Measurements from ENCODE around the gene CHRM3. TPM values are rescaled to one million over a fixed set of nuclear protein-coding genes. Genes with fewer than 3 reads are reported as not detected.

CHRM3 gene
- total RNA-seq (0.28 and 1.6 TPM in 2 replicates), polyA plus RNA-seq (0.93 and 2.2 TPM in 2 replicates)

GRCh38 chr1:239386453-239387303, at the start of gene CHRM3:
CHRM3 (plus strand) TSS chr1:239386568; CDS start chr1:239907452, 520,884 bp downstream.
- Histone ChIP-seq H3K27ac (no peak within 1 kb of the TSS), H3K36me3 (no peaks in the 10 kb centered on the region), H3K27me3 (peaks cover 91% of the 10 kb centered on the region), H3K4me3 (peak within 1 kb of the TSS; percentile 27), H3K4me1 (ENCODE audit: low read depth) (no peaks in the 10 kb centered on the region), H3K9me3 (ENCODE audit: low read depth) (no peaks in the 10 kb centered on the region)
- TF ChIP-seq CTCF (IDR thresholded peaks at IDR 0.05; ENCODE audit: low read depth, low read length), result no peak
- peak; percentile 24 to 67 for DNase-seq (ENCODE audit: low read depth in 1 of 2, low spot score in 1 of 2)

DNA sequence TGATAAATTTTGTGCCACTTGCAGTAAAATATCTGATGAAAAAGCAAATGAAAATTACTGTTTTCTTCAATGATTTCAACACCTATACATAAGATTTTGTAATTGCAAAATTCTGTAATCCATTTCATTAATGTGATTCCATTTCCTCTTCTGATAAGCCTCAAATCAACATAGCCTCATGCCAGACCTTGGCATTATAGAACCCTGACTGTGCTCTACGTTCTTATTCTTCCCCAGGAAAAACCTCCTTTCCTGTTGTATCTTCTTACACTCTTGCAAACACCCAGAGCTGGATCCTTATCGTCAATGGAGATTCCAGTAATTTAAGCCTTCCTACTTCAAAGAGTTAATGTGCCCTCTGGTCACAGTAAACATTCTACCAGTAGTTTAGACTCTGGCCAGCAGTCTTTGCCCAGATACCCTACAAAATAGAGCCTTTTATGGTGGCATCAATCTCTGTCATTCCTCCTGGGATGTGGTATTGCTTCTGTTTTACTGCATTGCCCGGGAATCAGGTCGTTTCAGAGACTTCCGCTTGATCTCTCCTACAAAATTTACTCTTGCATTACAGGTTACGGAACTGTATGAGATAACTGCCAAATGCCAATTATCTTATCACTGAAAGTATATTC, 48.5 kb upstream of the CHRM3 start:
- Histone ChIP-seq H3K4me3 (no peak overlapping the region), H3K27me3 (no peaks in the 10 kb centered on the region), H3K27ac (no peak overlapping the region), H3K9me3 (ENCODE audit: low read depth) (no peaks in the 10 kb centered on the region), H3K4me1 (ENCODE audit: low read depth) (no peaks in the 10 kb centered on the region), H3K36me3 (no peaks in the 10 kb centered on the region)
- no peak for DNase-seq (ENCODE audit: low read depth in 1 of 2, low spot score in 1 of 2)
- TF ChIP-seq CTCF (IDR thresholded peaks at IDR 0.05; ENCODE audit: low read depth, low read length), result no peak

DNA sequence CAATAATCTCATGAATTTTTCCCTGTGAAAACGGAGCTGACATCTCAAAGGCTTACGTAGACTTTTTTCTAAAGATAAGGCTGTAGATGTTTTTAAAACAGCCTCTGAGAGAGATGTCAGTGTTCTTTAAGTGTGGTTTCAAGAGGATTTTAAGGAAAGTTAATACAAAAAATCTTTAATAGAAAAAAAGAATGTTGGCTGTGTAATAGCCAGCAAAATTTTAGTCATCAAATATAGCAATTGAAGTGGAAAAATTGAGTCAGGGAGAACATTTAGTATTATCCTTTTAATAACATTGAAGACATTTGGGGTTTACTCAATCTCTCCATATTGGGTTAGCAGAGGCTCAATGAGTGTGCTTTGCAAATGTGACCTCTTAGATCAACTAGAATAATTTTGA, 38.6 kb upstream of the CHRM3 start:
- Histone ChIP-seq H3K4me1 (ENCODE audit: low read depth) (no peaks in the 10 kb centered on the region), H3K4me3 (no peak overlapping the region), H3K27me3 (no peaks in the 10 kb centered on the region), H3K36me3 (no peaks in the 10 kb centered on the region), H3K9me3 (ENCODE audit: low read depth) (no peaks in the 10 kb centered on the region), H3K27ac (no peak overlapping the region)
- no peak for DNase-seq (ENCODE audit: low read depth in 1 of 2, low spot score in 1 of 2)
- no peak for TF ChIP-seq CTCF (IDR thresholded peaks at IDR 0.05; ENCODE audit: low read depth, low read length)

- H3K36me3 ChIP-seq, result no peaks in the 10 kb centered on the region
- H3K4me3 ChIP-seq, result no peak overlapping the region
- no peaks in the 10 kb centered on the region for H3K4me1 ChIP-seq (ENCODE audit: low read depth)
- H3K9me3 ChIP-seq (ENCODE audit: low read depth), result no peaks in the 10 kb centered on the region
- H3K27ac ChIP-seq, result no peak overlapping the region
- TF ChIP-seq CTCF (IDR thresholded peaks at IDR 0.05; ENCODE audit: low read depth, low read length), result no peak
- no peak for DNase-seq (ENCODE audit: low read depth in 1 of 2, low spot score in 1 of 2)
- no peaks in the 10 kb centered on the region for H3K27me3 ChIP-seq
Observed at GRCh38 chr1:239348635-239349353, 37.6 kb upstream of the CHRM3 start.

DNA sequence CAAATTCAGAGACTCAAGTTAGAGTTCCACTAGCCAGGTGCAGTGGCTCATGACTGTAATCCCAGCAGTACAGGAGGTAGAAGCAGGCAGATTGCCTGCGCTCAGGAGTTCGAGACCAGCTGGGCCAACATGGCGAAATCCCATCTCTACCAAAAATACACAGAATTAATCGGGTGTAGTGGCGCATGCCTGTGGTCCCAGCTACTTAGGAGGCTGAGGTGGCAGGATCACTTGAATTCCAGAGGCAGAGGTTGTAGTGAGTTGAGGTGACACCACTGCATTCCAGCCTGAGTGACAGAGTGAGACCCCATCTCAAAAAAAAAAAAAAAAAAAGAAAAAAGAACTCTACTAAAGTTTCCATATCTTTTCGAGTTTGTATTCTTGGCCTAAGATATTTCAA, 36.7 kb upstream of the CHRM3 start:
- DNase-seq (ENCODE audit: low read depth in 1 of 2, low spot score in 1 of 2), result no peak
- no peaks in the 10 kb centered on the region for H3K36me3 ChIP-seq
- TF ChIP-seq CTCF (IDR thresholded peaks at IDR 0.05; ENCODE audit: low read depth, low read length), result no peak
- H3K27me3 ChIP-seq, result no peaks in the 10 kb centered on the region
- no peak overlapping the region for H3K27ac ChIP-seq
- no peaks in the 10 kb centered on the region for H3K9me3 ChIP-seq (ENCODE audit: low read depth)
- no peak overlapping the region for H3K4me3 ChIP-seq
- no peaks in the 10 kb centered on the region for H3K4me1 ChIP-seq (ENCODE audit: low read depth)

Measured in cardiac muscle cell (in vitro differentiated cells and primary cell).